ENCODE measurements around the gene SYNJ2.

DNA sequence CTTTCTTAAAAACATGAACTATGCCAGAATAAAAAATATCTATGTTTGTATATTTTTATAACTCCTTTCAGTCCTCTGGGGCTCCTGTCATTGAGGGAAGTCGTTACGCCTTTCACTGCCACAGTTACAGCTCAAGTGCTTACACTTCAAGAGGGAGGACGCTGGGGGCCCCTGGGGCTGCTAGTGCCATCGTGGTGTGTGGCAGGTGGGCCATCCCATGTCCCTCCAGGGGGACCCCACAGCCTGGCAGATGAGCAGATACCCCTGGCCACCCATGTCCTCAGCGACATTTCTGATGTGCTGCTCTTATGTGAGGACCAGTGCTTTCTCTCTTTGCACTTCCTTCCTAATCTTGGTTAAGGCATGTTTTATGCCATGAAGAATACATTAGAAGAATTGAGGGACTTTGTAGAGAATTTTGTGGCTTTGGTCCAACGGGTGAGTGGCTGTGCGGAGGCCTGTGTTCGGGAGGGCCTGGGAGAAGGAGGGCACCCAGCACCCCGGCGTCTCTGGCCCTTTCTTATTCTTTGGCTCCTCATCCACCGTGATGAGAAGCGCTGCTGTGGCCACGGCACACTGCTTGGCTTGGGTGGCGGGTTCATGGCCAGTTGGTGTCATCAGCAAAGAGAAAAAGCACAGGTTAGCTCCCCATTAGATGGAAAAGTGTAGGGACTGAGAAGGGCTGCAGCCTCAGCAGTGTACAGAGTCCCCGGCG, 38.3 kb upstream of the SYNJ2 start:
- TF ChIP-seq POLR2A (IDR thresholded peaks at IDR 0.05; ENCODE audit: extremely low read depth, insufficient read length) = no peak
- TF ChIP-seq, protein P1, sequence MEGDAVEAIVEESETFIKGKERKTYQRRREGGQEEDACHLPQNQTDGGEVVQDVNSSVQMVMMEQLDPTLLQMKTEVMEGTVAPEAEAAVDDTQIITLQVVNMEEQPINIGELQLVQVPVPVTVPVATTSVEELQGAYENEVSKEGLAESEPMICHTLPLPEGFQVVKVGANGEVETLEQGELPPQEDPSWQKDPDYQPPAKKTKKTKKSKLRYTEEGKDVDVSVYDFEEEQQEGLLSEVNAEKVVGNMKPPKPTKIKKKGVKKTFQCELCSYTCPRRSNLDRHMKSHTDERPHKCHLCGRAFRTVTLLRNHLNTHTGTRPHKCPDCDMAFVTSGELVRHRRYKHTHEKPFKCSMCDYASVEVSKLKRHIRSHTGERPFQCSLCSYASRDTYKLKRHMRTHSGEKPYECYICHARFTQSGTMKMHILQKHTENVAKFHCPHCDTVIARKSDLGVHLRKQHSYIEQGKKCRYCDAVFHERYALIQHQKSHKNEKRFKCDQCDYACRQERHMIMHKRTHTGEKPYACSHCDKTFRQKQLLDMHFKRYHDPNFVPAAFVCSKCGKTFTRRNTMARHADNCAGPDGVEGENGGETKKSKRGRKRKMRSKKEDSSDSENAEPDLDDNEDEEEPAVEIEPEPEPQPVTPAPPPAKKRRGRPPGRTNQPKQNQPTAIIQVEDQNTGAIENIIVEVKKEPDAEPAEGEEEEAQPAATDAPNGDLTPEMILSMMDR (IDR thresholded peaks at IDR 0.05; ENCODE audit: low read depth, low read length) = no peak
- no peak for TF ChIP-seq MYC (IDR thresholded peaks at IDR 0.05; ENCODE audit: low read depth, low read length)

Measured in NB4 (cell line).